GM23248 (cell line): Measurements from ENCODE around the gene CLEC16A.

Experiments
- EZH2 ChIP-seq: fragments of 200-600 bp; sonication (generic); IDR thresholded peaks from 2 replicates; pipeline ENCODE4 v1.6.1; 2018; ENCODE audit warnings: antibody characterized with exemption, mild to moderate bottlenecking; ENCODE audit not compliant: insufficient read depth, poor library complexity, severe bottlenecking
- EZH2phosphoT487 ChIP-seq: fragments of 200-600 bp; sonication (generic); IDR thresholded peaks from 2 replicates; pipeline ENCODE4 v1.6.1; 2018; ENCODE audit warnings: antibody characterized with exemption, moderate library complexity, mild to moderate bottlenecking, low read depth; ENCODE audit not compliant: insufficient read depth

DNA sequence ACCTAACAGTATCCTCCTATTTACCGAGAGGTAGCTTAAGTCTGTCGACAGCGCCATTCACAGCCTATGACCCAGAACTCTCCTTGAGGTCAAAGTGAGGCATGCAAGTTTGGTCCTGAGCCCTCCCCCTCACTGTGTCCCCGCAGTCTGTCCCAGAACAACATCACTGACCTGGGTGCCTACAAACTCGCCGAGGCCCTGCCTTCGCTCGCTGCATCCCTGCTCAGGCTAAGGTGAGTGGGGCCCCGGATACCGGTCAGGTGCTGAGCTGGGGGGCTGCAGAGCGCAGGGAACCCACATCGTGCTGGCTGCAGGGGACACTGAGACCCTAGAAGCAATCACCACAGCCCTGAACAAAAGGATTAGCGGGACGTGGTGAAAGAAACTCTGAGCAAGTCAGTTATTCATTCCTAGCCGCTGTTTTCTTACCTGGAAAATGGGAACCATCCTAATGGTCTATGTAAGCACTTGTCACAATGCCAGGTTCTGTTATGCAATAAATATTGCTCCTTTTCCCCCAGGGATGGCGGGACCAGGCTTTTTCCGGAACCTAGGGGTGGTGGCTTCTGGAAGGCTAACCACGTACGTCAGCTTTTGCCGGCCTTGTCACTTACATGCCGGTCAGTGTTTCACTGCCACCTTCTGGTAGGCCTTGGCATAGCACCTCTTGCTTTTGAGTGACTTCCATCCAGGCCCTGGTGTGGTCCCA, 25.9 kb upstream of the CLEC16A start:
- TF ChIP-seq EZH2phosphoT487 (no peak), EZH2 (no peak)
